Fibroblast of lung (primary cell): Measurements from ENCODE around the gene SEC16A. TPM values are rescaled to one million over a fixed set of nuclear protein-coding genes. Genes with fewer than 3 reads are reported as not detected.

Source experiments
- DNase-seq, 2 donors: peaks; one replicate each; pipeline versions ENCODE4 v3.0.0 to v3.0.0-alpha.2; 2010; ENCODE audit warnings: low read depth in 2 of 2
- H2AFZ ChIP-seq: 2 replicates; pipeline ENCODE4 v1.5.1; 2012; ENCODE audit warnings: low read length, control low read depth, inconsistent platforms
- H3K27ac ChIP-seq: 2 replicates; pipeline ENCODE4 v1.5.1; 2011; ENCODE audit warnings: low read length, control low read depth; ENCODE audit not compliant: insufficient read depth
- H3K27me3 ChIP-seq: 2 replicates; pipeline ENCODE4 v1.5.1; 2011; ENCODE audit warnings: mild to moderate bottlenecking, low read length; ENCODE audit not compliant: control insufficient read depth, insufficient read depth
- H3K36me3 ChIP-seq: 2 replicates; pipeline ENCODE4 v1.5.1; 2011; ENCODE audit warnings: low read length; ENCODE audit not compliant: control insufficient read depth, insufficient read depth
- H3K4me1 ChIP-seq: 2 replicates; pipeline ENCODE4 v1.5.1; 2011; ENCODE audit warnings: low read length; ENCODE audit not compliant: control insufficient read depth, insufficient read depth; ENCODE audit errors: extremely low read depth
- H3K4me2 ChIP-seq: 2 replicates; pipeline ENCODE4 v1.5.1; 2011; ENCODE audit warnings: low read length, control low read depth; ENCODE audit not compliant: insufficient read depth; ENCODE audit errors: extremely low read depth
- H3K4me3 ChIP-seq, 4 experiments: fragments of 200-600 bp in 1 of 4; sonication (generic) in 1 of 4; replicated peaks in 1 of 4; 2 replicates each; pipeline ENCODE4 v1.5.1; 2011 to 2016; ENCODE audit warnings: low read length in 4 of 4, low read depth in 3 of 4, mild to moderate bottlenecking in 3 of 4, control low read depth in 2 of 4, inconsistent platforms in 1 of 4, mixed read lengths in 1 of 4; ENCODE audit not compliant: insufficient read depth in 1 of 4; ENCODE audit errors: control extremely low read depth in 1 of 4
- H3K79me2 ChIP-seq: 2 replicates; pipeline ENCODE4 v1.5.1; 2012; ENCODE audit warnings: mild to moderate bottlenecking, low read length, inconsistent platforms; ENCODE audit not compliant: control insufficient read depth, insufficient read depth
- H3K9ac ChIP-seq: 2 replicates; pipeline ENCODE4 v1.5.1; 2011; ENCODE audit warnings: mild to moderate bottlenecking, low read length, control low read depth; ENCODE audit not compliant: insufficient read depth
- H3K9me3 ChIP-seq: 2 replicates; pipeline ENCODE4 v1.5.1; 2012; ENCODE audit warnings: low read depth, low read length; ENCODE audit not compliant: control insufficient read depth, insufficient read depth
- H4K20me1 ChIP-seq: 2 replicates; pipeline ENCODE4 v1.5.1; 2011; ENCODE audit warnings: low read length; ENCODE audit not compliant: control insufficient read depth, insufficient read depth; ENCODE audit errors: extremely low read depth
- EZH2 ChIP-seq: IDR thresholded peaks from 2 replicates; pipeline ENCODE4 v1.5.1; 2012; ENCODE audit warnings: low read length, control low read depth, mild to moderate bottlenecking; ENCODE audit errors: missing control alignments
- polyA plus RNA-seq, 2 donors: library from polyadenylated mRNA; depleted of rRNA in 1 of 2; stranded (reverse) in 1 of 2; unstranded in 1 of 2; fragments of >200 nt; gene quantifications; 2 replicates each; pipeline ENCODE4 v1.2.1, GENCODE V29; 2011 to 2012; ENCODE audit warnings: missing spikeins in 1 of 2
- total RNA-seq: library from RNA; depleted of rRNA; stranded (reverse); fragments of >200 nt; gene quantifications from 2 replicates; pipeline ENCODE4 v1.2.1, GENCODE V29; 2014
- TF ChIP-seq, protein P1 (sequence below), 2 donors: IDR thresholded peaks in 1 of 2; conservative IDR thresholded peaks in 1 of 2; 1 replicate in 1 of 2; 2 replicates in 1 of 2; pipeline ENCODE4 v1.5.1; 2011 to 2012; ENCODE audit warnings: low read length in 2 of 2, control low read depth in 1 of 2, inconsistent platforms in 1 of 2, low read depth in 1 of 2, mild to moderate bottlenecking in 1 of 2

Gene SEC16A
- total and polyA plus RNA-seq, 2 donors (not counting 1 experiment from before 2014, with no cell fraction given), result 17.8 to 23.9 TPM

DNA sequence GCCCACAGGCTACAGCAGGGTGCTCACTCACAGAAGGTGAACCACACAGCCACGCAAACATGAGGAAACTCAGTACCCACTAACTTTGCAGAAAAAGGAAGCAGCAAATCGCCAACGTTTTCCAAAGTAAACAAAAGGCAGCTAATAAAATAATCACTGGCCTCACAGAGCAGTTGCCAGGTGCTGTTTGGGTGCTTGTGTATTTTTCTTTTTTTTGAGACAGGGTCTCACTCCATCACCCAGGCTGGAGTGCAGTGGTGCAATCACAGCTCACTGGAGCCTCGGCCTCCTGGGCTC lies 86.7 kb downstream of the SEC16A start:
- H2AFZ ChIP-seq, result no peak overlapping the region
- DNase-seq, result no peak
- peaks cover 27% of the 10 kb centered on the region for H3K36me3 ChIP-seq
- H3K9me3 ChIP-seq, result no peaks in the 10 kb centered on the region
- TF ChIP-seq EZH2, result no peak
- TF ChIP-seq, protein P1, sequence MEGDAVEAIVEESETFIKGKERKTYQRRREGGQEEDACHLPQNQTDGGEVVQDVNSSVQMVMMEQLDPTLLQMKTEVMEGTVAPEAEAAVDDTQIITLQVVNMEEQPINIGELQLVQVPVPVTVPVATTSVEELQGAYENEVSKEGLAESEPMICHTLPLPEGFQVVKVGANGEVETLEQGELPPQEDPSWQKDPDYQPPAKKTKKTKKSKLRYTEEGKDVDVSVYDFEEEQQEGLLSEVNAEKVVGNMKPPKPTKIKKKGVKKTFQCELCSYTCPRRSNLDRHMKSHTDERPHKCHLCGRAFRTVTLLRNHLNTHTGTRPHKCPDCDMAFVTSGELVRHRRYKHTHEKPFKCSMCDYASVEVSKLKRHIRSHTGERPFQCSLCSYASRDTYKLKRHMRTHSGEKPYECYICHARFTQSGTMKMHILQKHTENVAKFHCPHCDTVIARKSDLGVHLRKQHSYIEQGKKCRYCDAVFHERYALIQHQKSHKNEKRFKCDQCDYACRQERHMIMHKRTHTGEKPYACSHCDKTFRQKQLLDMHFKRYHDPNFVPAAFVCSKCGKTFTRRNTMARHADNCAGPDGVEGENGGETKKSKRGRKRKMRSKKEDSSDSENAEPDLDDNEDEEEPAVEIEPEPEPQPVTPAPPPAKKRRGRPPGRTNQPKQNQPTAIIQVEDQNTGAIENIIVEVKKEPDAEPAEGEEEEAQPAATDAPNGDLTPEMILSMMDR (conservative IDR thresholded peaks at IDR 0.05 in 1 of 2, IDR thresholded peaks at IDR 0.05 in 1 of 2; ENCODE audit: low read depth in 1 of 2, low read length in 2 of 2), result no peak
- H3K4me2 ChIP-seq, result no peak overlapping the region
- peaks cover 20% of the 10 kb centered on the region for H3K79me2 ChIP-seq
- no peak overlapping the region for H3K9ac ChIP-seq
- H3K27ac ChIP-seq, result no peak overlapping the region
- H3K4me3 ChIP-seq, result no peak overlapping the region
- H3K27me3 ChIP-seq, result no peaks in the 10 kb centered on the region
- H4K20me1 ChIP-seq, result no peaks in the 10 kb centered on the region
- peaks cover 10% of the 10 kb centered on the region for H3K4me1 ChIP-seq

DNA sequence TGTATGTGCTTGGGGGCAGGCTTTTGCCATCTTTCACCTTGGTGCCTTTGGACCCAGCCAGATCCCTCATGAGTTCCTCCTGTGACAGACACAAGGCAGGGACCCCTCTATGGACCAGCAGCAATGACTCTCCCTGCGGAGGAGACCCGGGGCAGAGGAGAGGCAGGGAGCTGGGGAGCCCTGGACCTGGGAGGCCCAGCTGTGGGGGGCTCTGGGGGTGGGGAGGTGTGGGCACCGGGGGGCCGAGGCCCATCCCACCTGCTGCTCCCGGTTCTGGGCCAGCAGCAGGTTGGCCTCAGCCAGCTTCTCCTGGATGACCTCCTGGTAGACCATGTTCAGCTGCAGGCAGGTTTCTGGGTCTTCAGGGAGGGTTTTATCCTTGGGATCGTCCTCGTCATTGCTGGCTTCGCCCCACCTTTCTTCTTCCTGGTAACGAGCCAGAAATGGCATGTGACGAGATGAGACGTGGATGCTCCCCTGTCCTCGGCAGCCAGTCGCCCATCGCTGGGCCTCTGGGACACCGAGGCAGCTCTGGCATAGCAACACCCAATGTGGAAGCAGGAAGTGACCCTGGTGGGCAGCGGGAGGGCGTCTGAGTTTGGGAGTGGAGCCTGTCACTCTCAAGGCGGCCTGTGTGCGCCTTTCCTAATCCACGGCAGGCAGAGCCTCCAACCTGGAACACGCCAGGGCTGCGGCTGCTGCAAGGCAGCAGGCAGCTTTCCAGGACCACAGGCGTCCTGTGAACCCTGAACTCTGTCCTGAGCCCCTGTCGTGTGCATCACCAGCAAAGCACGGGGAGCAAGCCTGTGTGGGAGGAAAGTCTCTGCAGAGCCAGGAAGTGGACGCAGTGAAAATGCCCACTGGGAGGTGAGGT lies 87.3 kb downstream of the SEC16A start:
- no peak overlapping the region for H2AFZ ChIP-seq
- H3K27me3 ChIP-seq, result no peaks in the 10 kb centered on the region
- DNase-seq, result no peak
- no peak overlapping the region for H3K27ac ChIP-seq
- H3K36me3 ChIP-seq, result peaks cover 27% of the 10 kb centered on the region
- TF ChIP-seq, protein P1 (conservative IDR thresholded peaks at IDR 0.05 in 1 of 2, IDR thresholded peaks at IDR 0.05 in 1 of 2; ENCODE audit: low read depth in 1 of 2, low read length in 2 of 2), result no peak
- TF ChIP-seq EZH2, result no peak
- no peaks in the 10 kb centered on the region for H3K9me3 ChIP-seq
- no peaks in the 10 kb centered on the region for H4K20me1 ChIP-seq
- H3K79me2 ChIP-seq, result peaks cover 20% of the 10 kb centered on the region
- H3K4me3 ChIP-seq, result no peak overlapping the region
- H3K9ac ChIP-seq, result no peak overlapping the region
- peaks cover 10% of the 10 kb centered on the region for H3K4me1 ChIP-seq
- H3K4me2 ChIP-seq, result no peak overlapping the region

DNA sequence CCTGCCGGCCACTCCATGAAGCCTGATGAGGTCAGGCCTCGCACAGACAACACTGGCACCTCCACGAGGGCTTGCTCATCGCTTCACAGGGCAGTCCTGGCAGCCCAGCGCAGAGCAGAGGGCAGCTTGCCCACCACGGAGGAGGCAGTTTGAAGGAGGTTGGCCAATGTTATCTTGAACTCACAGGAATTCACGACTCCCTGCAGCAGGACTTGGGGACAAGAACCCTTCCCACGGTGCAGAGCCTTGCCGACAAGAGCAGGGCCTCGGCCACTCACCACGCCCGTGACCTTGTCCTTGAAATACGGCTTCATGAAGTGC lies 87.9 kb downstream of the SEC16A start:
- no peak overlapping the region for H3K4me3 ChIP-seq
- no peak overlapping the region for H3K9ac ChIP-seq
- H3K4me2 ChIP-seq, result no peak overlapping the region
- no peak overlapping the region for H2AFZ ChIP-seq
- no peaks in the 10 kb centered on the region for H3K27me3 ChIP-seq
- H3K36me3 ChIP-seq, result peaks cover 27% of the 10 kb centered on the region
- no peaks in the 10 kb centered on the region for H4K20me1 ChIP-seq
- no peaks in the 10 kb centered on the region for H3K9me3 ChIP-seq
- no peak for TF ChIP-seq EZH2
- TF ChIP-seq, protein P1 (conservative IDR thresholded peaks at IDR 0.05 in 1 of 2, IDR thresholded peaks at IDR 0.05 in 1 of 2; ENCODE audit: low read depth in 1 of 2, low read length in 2 of 2), result no peak
- DNase-seq, result no peak
- peaks cover 20% of the 10 kb centered on the region for H3K79me2 ChIP-seq
- H3K4me1 ChIP-seq, result peaks cover 6% of the 10 kb centered on the region
- H3K27ac ChIP-seq, result no peak overlapping the region
